ENCODE data around the gene MAPT.

MAPT gene

DNA sequence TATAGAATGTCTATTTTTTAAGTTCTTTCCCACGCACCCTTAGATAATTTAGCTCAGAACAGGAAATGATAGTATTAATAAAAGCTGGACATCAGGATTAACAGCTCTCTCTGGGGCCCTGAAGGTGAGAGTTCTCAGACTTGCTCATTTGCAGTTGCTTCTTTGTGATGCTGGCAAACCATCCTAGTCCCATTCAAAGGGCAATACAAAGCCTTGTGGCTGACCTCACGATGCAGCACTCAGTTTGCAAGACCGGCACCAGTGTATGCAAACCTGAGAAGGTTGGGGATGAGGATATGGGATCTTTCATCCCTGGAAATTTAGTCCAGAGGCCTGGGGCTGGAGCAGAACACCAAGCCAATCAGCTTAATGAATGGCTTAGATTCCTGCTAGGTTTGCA, 134.0 kb downstream of the MAPT start:
- ATAC-seq: no peak
- TF ChIP-seq TOX (CRISPR knock-in tag; IDR thresholded peaks at IDR 0.05; ENCODE audit: borderline replicate concordance) (no peak), ZFP30 (CRISPR knock-in tag; IDR thresholded peaks at IDR 0.05) (no peak), PPARA (CRISPR knock-in tag; IDR thresholded peaks at IDR 0.05; ENCODE audit: borderline replicate concordance) (no peak), ZNF70 (CRISPR knock-in tag; IDR thresholded peaks at IDR 0.05) (no peak), SNAI2 (CRISPR knock-in tag; IDR thresholded peaks at IDR 0.05) (no peak), ESRRG (CRISPR knock-in tag; IDR thresholded peaks at IDR 0.05) (no peak), BACH2 (CRISPR knock-in tag; IDR thresholded peaks at IDR 0.05; ENCODE audit: borderline replicate concordance) (no peak), ZC3H10 (CRISPR knock-in tag; IDR thresholded peaks at IDR 0.05) (no peak), ISL1 (CRISPR knock-in tag; IDR thresholded peaks at IDR 0.05) (no peak), ZFP3 (CRISPR knock-in tag; IDR thresholded peaks at IDR 0.05) (no peak)
- TF ChIP-seq, protein P1, sequence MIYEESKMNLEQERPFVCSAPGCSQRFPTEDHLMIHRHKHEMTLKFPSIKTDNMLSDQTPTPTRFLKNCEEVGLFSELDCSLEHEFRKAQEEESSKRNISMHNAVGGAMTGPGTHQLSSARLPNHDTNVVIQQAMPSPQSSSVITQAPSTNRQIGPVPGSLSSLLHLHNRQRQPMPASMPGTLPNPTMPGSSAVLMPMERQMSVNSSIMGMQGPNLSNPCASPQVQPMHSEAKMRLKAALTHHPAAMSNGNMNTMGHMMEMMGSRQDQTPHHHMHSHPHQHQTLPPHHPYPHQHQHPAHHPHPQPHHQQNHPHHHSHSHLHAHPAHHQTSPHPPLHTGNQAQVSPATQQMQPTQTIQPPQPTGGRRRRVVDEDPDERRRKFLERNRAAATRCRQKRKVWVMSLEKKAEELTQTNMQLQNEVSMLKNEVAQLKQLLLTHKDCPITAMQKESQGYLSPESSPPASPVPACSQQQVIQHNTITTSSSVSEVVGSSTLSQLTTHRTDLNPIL (CRISPR knock-in tag; IDR thresholded peaks at IDR 0.05; ENCODE audit: low read depth): no peak
- TF ChIP-seq, protein P2, sequence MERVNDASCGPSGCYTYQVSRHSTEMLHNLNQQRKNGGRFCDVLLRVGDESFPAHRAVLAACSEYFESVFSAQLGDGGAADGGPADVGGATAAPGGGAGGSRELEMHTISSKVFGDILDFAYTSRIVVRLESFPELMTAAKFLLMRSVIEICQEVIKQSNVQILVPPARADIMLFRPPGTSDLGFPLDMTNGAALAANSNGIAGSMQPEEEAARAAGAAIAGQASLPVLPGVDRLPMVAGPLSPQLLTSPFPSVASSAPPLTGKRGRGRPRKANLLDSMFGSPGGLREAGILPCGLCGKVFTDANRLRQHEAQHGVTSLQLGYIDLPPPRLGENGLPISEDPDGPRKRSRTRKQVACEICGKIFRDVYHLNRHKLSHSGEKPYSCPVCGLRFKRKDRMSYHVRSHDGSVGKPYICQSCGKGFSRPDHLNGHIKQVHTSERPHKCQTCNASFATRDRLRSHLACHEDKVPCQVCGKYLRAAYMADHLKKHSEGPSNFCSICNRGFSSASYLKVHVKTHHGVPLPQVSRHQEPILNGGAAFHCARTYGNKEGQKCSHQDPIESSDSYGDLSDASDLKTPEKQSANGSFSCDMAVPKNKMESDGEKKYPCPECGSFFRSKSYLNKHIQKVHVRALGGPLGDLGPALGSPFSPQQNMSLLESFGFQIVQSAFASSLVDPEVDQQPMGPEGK (CRISPR knock-in tag; IDR thresholded peaks at IDR 0.05; ENCODE audit: borderline replicate concordance): no peak

- no peak for ATAC-seq
- TF ChIP-seq ZFP3 (CRISPR knock-in tag; IDR thresholded peaks at IDR 0.05) (no peak), BACH2 (CRISPR knock-in tag; IDR thresholded peaks at IDR 0.05; ENCODE audit: borderline replicate concordance) (no peak), ZNF565 (CRISPR knock-in tag; conservative IDR thresholded peaks at IDR 0.05; ENCODE audit: low read depth) (no peak), TSHZ2 (CRISPR knock-in tag; IDR thresholded peaks at IDR 0.05) (no peak), ISL1 (CRISPR knock-in tag; IDR thresholded peaks at IDR 0.05) (no peak), ZC3H10 (CRISPR knock-in tag; IDR thresholded peaks at IDR 0.05) (no peak), ARNTL (CRISPR knock-in tag; IDR thresholded peaks at IDR 0.05; ENCODE audit: borderline replicate concordance, low read depth) (no peak), ZFP30 (CRISPR knock-in tag; IDR thresholded peaks at IDR 0.05) (no peak), SNAI2 (CRISPR knock-in tag; IDR thresholded peaks at IDR 0.05) (no peak), TCF4 (CRISPR knock-in tag; IDR thresholded peaks at IDR 0.05; ENCODE audit: borderline replicate concordance) (no peak), GLIS3 (CRISPR knock-in tag; IDR thresholded peaks at IDR 0.05) (no peak)
- TF ChIP-seq, protein P2 (CRISPR knock-in tag; IDR thresholded peaks at IDR 0.05; ENCODE audit: borderline replicate concordance): no peak
Observed at GRCh38 chr17:46028981-46029565, 134.7 kb downstream of the MAPT start.

DNA sequence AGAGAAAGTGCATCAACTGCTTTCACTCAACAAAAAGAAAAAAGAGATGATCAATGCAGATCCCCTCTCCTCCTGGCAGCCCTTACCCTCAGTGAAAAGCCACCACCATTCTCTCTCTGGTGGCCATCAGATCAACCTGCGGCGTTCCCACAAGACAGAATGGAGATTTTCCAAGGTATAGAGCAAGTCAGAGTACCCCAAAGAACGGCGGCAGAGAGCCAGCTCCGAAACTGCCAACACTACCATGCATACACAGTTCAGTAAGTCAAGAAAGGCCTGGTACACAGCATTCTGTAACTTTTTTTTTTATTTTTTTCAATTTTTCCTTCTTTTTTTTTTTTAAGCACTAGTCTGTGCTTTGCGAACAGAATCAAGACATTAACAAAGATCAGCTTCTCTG, 135.3 kb downstream of the MAPT start:
- ATAC-seq: no peak
- TF ChIP-seq, protein P1 (CRISPR knock-in tag; IDR thresholded peaks at IDR 0.05; ENCODE audit: low read depth): no peak
- TF ChIP-seq, protein P3, sequence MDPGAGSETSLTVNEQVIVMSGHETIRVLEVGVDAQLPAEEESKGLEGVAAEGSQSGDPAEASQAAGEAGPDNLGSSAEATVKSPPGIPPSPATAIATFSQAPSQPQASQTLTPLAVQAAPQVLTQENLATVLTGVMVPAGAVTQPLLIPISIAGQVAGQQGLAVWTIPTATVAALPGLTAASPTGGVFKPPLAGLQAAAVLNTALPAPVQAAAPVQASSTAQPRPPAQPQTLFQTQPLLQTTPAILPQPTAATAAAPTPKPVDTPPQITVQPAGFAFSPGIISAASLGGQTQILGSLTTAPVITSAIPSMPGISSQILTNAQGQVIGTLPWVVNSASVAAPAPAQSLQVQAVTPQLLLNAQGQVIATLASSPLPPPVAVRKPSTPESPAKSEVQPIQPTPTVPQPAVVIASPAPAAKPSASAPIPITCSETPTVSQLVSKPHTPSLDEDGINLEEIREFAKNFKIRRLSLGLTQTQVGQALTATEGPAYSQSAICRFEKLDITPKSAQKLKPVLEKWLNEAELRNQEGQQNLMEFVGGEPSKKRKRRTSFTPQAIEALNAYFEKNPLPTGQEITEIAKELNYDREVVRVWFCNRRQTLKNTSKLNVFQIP (CRISPR knock-in tag; IDR thresholded peaks at IDR 0.05; ENCODE audit: borderline replicate concordance, low read depth): no peak
- TF ChIP-seq TSHZ2 (CRISPR knock-in tag; IDR thresholded peaks at IDR 0.05) (no peak), TOX (CRISPR knock-in tag; IDR thresholded peaks at IDR 0.05; ENCODE audit: borderline replicate concordance) (no peak), ZNF70 (CRISPR knock-in tag; IDR thresholded peaks at IDR 0.05) (no peak), ZNF8 (CRISPR knock-in tag; IDR thresholded peaks at IDR 0.05) (no peak), PPARA (CRISPR knock-in tag; IDR thresholded peaks at IDR 0.05; ENCODE audit: borderline replicate concordance) (no peak), ZFP30 (CRISPR knock-in tag; IDR thresholded peaks at IDR 0.05) (no peak), OSR1 (CRISPR knock-in tag; IDR thresholded peaks at IDR 0.05) (no peak)
- TF ChIP-seq, protein P2 (CRISPR knock-in tag; IDR thresholded peaks at IDR 0.05; ENCODE audit: borderline replicate concordance): no peak

Data from SK-N-SH treated with all-trans-retinoic acid at 6 μM for 48 hours (cell line).